SK-N-SH treated with all-trans-retinoic acid at 6 μM for 48 hours (cell line): ENCODE results near the gene EN1.

Source experiments
- ATAC-seq: fragments of 200-7000 bp; cut with Tn5 transposase; 3 replicates; pipeline ENCODE4 v1.9.1; 2020; ENCODE audit warnings: mild to moderate bottlenecking, moderate library complexity
- ARNTL ChIP-seq: fragments of 450-650 bp; formaldehyde crosslinking; IDR thresholded peaks from 2 replicates; pipeline ENCODE4 v1.5.0; 2020; ENCODE audit warnings: low read depth, mild to moderate bottlenecking, moderate library complexity, borderline replicate concordance
- CSDC2 ChIP-seq: fragments of 250-450 bp; sonication (Bioruptor Pico); IDR thresholded peaks from 2 replicates; pipeline ENCODE4 v1.5.0; 2020; ENCODE audit warnings: mild to moderate bottlenecking, moderate library complexity
- ESRRG ChIP-seq: fragments of 250-450 bp; sonication (Bioruptor Pico); IDR thresholded peaks from 2 replicates; pipeline ENCODE4 v1.6.1; 2021; ENCODE audit warnings: mild to moderate bottlenecking
- ISL1 ChIP-seq: fragments of 250-450 bp; sonication (Bioruptor Pico); IDR thresholded peaks from 2 replicates; pipeline ENCODE4 v2.1.2; 2022; ENCODE audit warnings: mild to moderate bottlenecking, moderate library complexity
- POU6F1 ChIP-seq: fragments of 250-450 bp; sonication (Bioruptor Pico); IDR thresholded peaks from 2 replicates; pipeline ENCODE4 v1.8.0; 2021; ENCODE audit warnings: low read depth, mild to moderate bottlenecking, moderate library complexity, borderline replicate concordance
- PPARA ChIP-seq: fragments of 250-450 bp; sonication (Bioruptor Pico); IDR thresholded peaks from 2 replicates; pipeline ENCODE4 v1.5.0; 2020; ENCODE audit warnings: mild to moderate bottlenecking, borderline replicate concordance
- TOX ChIP-seq: fragments of 250-450 bp; sonication (Bioruptor Pico); IDR thresholded peaks from 2 replicates; pipeline ENCODE4 v1.8.0; 2021; ENCODE audit warnings: mild to moderate bottlenecking, moderate library complexity, borderline replicate concordance
- TSHZ2 ChIP-seq: fragments of 250-450 bp; sonication (Bioruptor Pico); IDR thresholded peaks from 2 replicates; pipeline ENCODE4 v1.5.0; 2020; ENCODE audit warnings: mild to moderate bottlenecking, moderate library complexity
- ZC3H10 ChIP-seq: fragments of 250-450 bp; sonication (Bioruptor Pico); IDR thresholded peaks from 2 replicates; pipeline ENCODE4 v1.5.1; 2021; ENCODE audit warnings: mild to moderate bottlenecking, moderate library complexity

EN1 gene

GRCh38 chr2:118794546-118794945 is 52.9 kb downstream of the EN1 start:
- TF ChIP-seq POU6F1 (CRISPR knock-in tag), result no peak
- TF ChIP-seq TSHZ2 (CRISPR knock-in tag), result no peak
- TF ChIP-seq CSDC2 (CRISPR knock-in tag), result no peak
- TF ChIP-seq PPARA (CRISPR knock-in tag), result no peak
- TF ChIP-seq ESRRG (CRISPR knock-in tag), result no peak
- TF ChIP-seq ZC3H10 (CRISPR knock-in tag), result no peak
- no peak for TF ChIP-seq ISL1 (CRISPR knock-in tag)
- no peak for TF ChIP-seq TOX
- TF ChIP-seq ARNTL (CRISPR knock-in tag), result no peak
- ATAC-seq, result no peak
